GM23338 (cell line): ENCODE results near the gene NRP2. TPM values are rescaled to one million over a fixed set of nuclear protein-coding genes. Genes with fewer than 3 reads are reported as not detected.

Source experiments
- ATAC-seq: fragments of 200-7000 bp; cut with Tn5 transposase; 3 replicates; pipeline ENCODE4 v1.9.1; 2020
- DNase-seq: peaks from one replicate; pipeline ENCODE4 v3.0.0-alpha.2; 2015; ENCODE audit warnings: low spot score
- H2AFZ ChIP-seq: fragments of 200-600 bp; sonication (generic); 2 replicates; pipeline ENCODE4 v1.8.0; 2016; ENCODE audit warnings: antibody characterized with exemption, mild to moderate bottlenecking, moderate library complexity
- H3F3A ChIP-seq: fragments of 200-600 bp; sonication (generic); replicated peaks from 2 replicates; pipeline ENCODE4 v1.8.0; 2017; ENCODE audit warnings: antibody characterized with exemption, mixed run types, low read depth
- H3K27ac ChIP-seq: fragments of 200-600 bp; sonication (generic); 2 replicates; pipeline ENCODE4 v1.6.1; 2016; ENCODE audit warnings: low read depth
- H3K27me3 ChIP-seq: fragments of 200-600 bp; sonication (generic); 2 replicates; pipeline ENCODE4 v1.8.0; 2016; ENCODE audit warnings: mild to moderate bottlenecking, mixed run types, moderate library complexity; ENCODE audit not compliant: insufficient read depth
- H3K36me3 ChIP-seq: fragments of 200-600 bp; sonication (generic); 2 replicates; pipeline ENCODE4 v1.8.0; 2016; ENCODE audit warnings: mild to moderate bottlenecking; ENCODE audit not compliant: insufficient read depth
- H3K4me1 ChIP-seq: fragments of 200-600 bp; sonication (generic); 2 replicates; pipeline ENCODE4 v1.8.0; 2016; ENCODE audit warnings: mild to moderate bottlenecking, moderate library complexity; ENCODE audit not compliant: insufficient read depth
- H3K4me2 ChIP-seq: fragments of 200-600 bp; sonication (generic); 2 replicates; pipeline ENCODE4 v1.7.1; 2017; ENCODE audit warnings: mixed run types
- H3K4me3 ChIP-seq: fragments of 200-600 bp; sonication (generic); 2 replicates; pipeline ENCODE4 v1.6.1; 2016; ENCODE audit warnings: mixed run types
- H3K79me2 ChIP-seq: fragments of 200-600 bp; sonication (generic); replicated peaks from 2 replicates; pipeline ENCODE4 v1.8.0; 2017; ENCODE audit warnings: mild to moderate bottlenecking; ENCODE audit not compliant: insufficient read depth
- H3K9me2 ChIP-seq: fragments of 200-600 bp; sonication (generic); 2 replicates; pipeline ENCODE4 v1.8.0; 2017; ENCODE audit not compliant: insufficient read depth
- H4K20me1 ChIP-seq: fragments of 200-600 bp; sonication (generic); replicated peaks from 2 replicates; pipeline ENCODE4 v1.8.0; 2017; ENCODE audit warnings: mild to moderate bottlenecking; ENCODE audit not compliant: insufficient read depth
- H3K27ac Mint-ChIP-seq: 2 replicates; pipeline ENCODE4 v1.8.0; 2020; ENCODE audit warnings: inconsistent platforms, mild to moderate bottlenecking, moderate library complexity, mixed read lengths
- H3K27me3 Mint-ChIP-seq: 3 replicates; pipeline ENCODE4 v1.8.0; 2022; ENCODE audit warnings: low read depth, mild to moderate bottlenecking, moderate library complexity, mixed read lengths, inconsistent platforms; ENCODE audit not compliant: insufficient read depth, poor library complexity
- H3K36me3 Mint-ChIP-seq: 3 replicates; pipeline ENCODE4 v1.8.0; 2021; ENCODE audit warnings: low read depth, mild to moderate bottlenecking, inconsistent platforms, moderate library complexity, mixed read lengths
- H3K4me1 Mint-ChIP-seq: 3 replicates; pipeline ENCODE4 v1.8.0; 2020; ENCODE audit warnings: mild to moderate bottlenecking, inconsistent platforms, mixed read lengths
- H3K4me3 Mint-ChIP-seq: 3 replicates; pipeline ENCODE4 v1.8.0; 2021; ENCODE audit warnings: moderate library complexity, mild to moderate bottlenecking, inconsistent platforms, mixed read lengths
- H3K9me3 Mint-ChIP-seq: 3 replicates; pipeline ENCODE4 v1.8.0; 2020; ENCODE audit warnings: moderate library complexity, mild to moderate bottlenecking, inconsistent platforms, mixed read lengths
- CREB1 ChIP-seq: fragments of 250-450 bp; sonication (Bioruptor Pico); IDR thresholded peaks from 2 replicates; pipeline ENCODE4 v1.5.0; 2020; ENCODE audit warnings: low read depth, mild to moderate bottlenecking, moderate library complexity
- CTCF ChIP-seq, 2 experiments: fragments of 200-600 bp in 1 of 2; sonication (generic) in 1 of 2; conservative IDR thresholded peaks; 2 replicates each; pipeline versions ENCODE4 v1.5.1 to v1.6.1; 2016 to 2017; ENCODE audit warnings: antibody characterized with exemption in 2 of 2, low read depth in 2 of 2, mild to moderate bottlenecking in 2 of 2, moderate library complexity in 1 of 2
- ETS1 ChIP-seq: IDR thresholded peaks from 2 replicates; pipeline ENCODE4 v1.6.1; 2016; ENCODE audit warnings: antibody characterized with exemption
- EZH2phosphoT487 ChIP-seq: fragments of 200-600 bp; sonication (generic); IDR thresholded peaks from one replicate; pipeline ENCODE4 v1.8.1; 2018; ENCODE audit warnings: antibody characterized with exemption; ENCODE audit not compliant: unreplicated experiment
- NANOG ChIP-seq: IDR thresholded peaks from 2 replicates; pipeline ENCODE4 v1.6.1; 2016; ENCODE audit warnings: antibody characterized with exemption, borderline replicate concordance
- POLR2AphosphoS5 ChIP-seq: IDR thresholded peaks from 2 replicates; pipeline ENCODE4 v1.6.1; 2016; ENCODE audit warnings: antibody characterized with exemption, low read depth
- STAT1 ChIP-seq: IDR thresholded peaks from one replicate; pipeline ENCODE4 v1.6.1; 2016; ENCODE audit warnings: antibody characterized with exemption; ENCODE audit not compliant: unreplicated experiment
- ZNF114 ChIP-seq: fragments of 250-450 bp; sonication (Bioruptor Pico); IDR thresholded peaks from 2 replicates; pipeline ENCODE4 v1.5.0; 2020; ENCODE audit warnings: mild to moderate bottlenecking, moderate library complexity
- ZNF331 ChIP-seq: fragments of 250-450 bp; sonication (Bioruptor Pico); IDR thresholded peaks from 2 replicates; pipeline ENCODE4 v1.5.0; 2020; ENCODE audit warnings: low read depth, mild to moderate bottlenecking, moderate library complexity
- polyA plus RNA-seq: library from polyadenylated mRNA; unstranded; fragments of >200 nt; fragmentation: Nextera tagmentation; extraction: Ambion mirVana; gene quantifications from 2 replicates; pipeline ENCODE4 v1.2.1, GENCODE V29; 2016
- total RNA-seq: library from RNA; depleted of rRNA; stranded (reverse); fragments of >200 nt; shearing (Covaris generic); gene quantifications from 2 replicates; pipeline ENCODE4 v1.2.3, GENCODE V29; 2014
- TF ChIP-seq, protein P1 (sequence below): fragments of 250-450 bp; sonication (Bioruptor Pico); IDR thresholded peaks from 2 replicates; pipeline ENCODE4 v1.5.0; 2020; ENCODE audit warnings: mild to moderate bottlenecking, moderate library complexity

Gene NRP2
- total and polyA plus RNA-seq, 2 experiments from 2014 or later = 18.4 to 22.0 TPM

GRCh38 chr2:205662206-205662965, 19.9 kb upstream of the NRP2 start:
- Mint-ChIP-seq H3K27ac (no peak overlapping the region), H3K4me1 (no peaks in the 10 kb centered on the region), H3K36me3 (no peaks in the 10 kb centered on the region), H3K9me3 (no peaks in the 10 kb centered on the region; the same call in 2 of the 3 replicates), H3K4me3 (no peak overlapping the region), H3K27me3 (no peaks in the 10 kb centered on the region)
- Histone ChIP-seq H3K79me2 (no peaks in the 10 kb centered on the region), H3K4me3 (no peak overlapping the region), H2AFZ (no peak overlapping the region), H3K9me2 (0 out of 2 replicates have a peak, but pooled peaks cover 11% of the 10 kb centered on the region), H3K4me2 (no peak overlapping the region), H3K27ac (no peak overlapping the region), H4K20me1 (no peaks in the 10 kb centered on the region), H3F3A (no peaks in the 10 kb centered on the region), H3K4me1 (no peaks in the 10 kb centered on the region), H3K36me3 (no peaks in the 10 kb centered on the region), H3K27me3 (no peaks in the 10 kb centered on the region)
- DNase-seq (no peak), ATAC-seq (no peak)
- TF ChIP-seq EZH2phosphoT487 (no peak), NANOG (no peak), POLR2AphosphoS5 (no peak), STAT1 (no peak), CREB1 (CRISPR knock-in tag) (no peak), ZNF331 (CRISPR knock-in tag) (no peak), CTCF (conservative IDR thresholded peaks at IDR 0.05; ENCODE audit: low read depth in 2 of 2) (no peak), ETS1 (no peak), ZNF114 (no peak)
- TF ChIP-seq, protein P1, sequence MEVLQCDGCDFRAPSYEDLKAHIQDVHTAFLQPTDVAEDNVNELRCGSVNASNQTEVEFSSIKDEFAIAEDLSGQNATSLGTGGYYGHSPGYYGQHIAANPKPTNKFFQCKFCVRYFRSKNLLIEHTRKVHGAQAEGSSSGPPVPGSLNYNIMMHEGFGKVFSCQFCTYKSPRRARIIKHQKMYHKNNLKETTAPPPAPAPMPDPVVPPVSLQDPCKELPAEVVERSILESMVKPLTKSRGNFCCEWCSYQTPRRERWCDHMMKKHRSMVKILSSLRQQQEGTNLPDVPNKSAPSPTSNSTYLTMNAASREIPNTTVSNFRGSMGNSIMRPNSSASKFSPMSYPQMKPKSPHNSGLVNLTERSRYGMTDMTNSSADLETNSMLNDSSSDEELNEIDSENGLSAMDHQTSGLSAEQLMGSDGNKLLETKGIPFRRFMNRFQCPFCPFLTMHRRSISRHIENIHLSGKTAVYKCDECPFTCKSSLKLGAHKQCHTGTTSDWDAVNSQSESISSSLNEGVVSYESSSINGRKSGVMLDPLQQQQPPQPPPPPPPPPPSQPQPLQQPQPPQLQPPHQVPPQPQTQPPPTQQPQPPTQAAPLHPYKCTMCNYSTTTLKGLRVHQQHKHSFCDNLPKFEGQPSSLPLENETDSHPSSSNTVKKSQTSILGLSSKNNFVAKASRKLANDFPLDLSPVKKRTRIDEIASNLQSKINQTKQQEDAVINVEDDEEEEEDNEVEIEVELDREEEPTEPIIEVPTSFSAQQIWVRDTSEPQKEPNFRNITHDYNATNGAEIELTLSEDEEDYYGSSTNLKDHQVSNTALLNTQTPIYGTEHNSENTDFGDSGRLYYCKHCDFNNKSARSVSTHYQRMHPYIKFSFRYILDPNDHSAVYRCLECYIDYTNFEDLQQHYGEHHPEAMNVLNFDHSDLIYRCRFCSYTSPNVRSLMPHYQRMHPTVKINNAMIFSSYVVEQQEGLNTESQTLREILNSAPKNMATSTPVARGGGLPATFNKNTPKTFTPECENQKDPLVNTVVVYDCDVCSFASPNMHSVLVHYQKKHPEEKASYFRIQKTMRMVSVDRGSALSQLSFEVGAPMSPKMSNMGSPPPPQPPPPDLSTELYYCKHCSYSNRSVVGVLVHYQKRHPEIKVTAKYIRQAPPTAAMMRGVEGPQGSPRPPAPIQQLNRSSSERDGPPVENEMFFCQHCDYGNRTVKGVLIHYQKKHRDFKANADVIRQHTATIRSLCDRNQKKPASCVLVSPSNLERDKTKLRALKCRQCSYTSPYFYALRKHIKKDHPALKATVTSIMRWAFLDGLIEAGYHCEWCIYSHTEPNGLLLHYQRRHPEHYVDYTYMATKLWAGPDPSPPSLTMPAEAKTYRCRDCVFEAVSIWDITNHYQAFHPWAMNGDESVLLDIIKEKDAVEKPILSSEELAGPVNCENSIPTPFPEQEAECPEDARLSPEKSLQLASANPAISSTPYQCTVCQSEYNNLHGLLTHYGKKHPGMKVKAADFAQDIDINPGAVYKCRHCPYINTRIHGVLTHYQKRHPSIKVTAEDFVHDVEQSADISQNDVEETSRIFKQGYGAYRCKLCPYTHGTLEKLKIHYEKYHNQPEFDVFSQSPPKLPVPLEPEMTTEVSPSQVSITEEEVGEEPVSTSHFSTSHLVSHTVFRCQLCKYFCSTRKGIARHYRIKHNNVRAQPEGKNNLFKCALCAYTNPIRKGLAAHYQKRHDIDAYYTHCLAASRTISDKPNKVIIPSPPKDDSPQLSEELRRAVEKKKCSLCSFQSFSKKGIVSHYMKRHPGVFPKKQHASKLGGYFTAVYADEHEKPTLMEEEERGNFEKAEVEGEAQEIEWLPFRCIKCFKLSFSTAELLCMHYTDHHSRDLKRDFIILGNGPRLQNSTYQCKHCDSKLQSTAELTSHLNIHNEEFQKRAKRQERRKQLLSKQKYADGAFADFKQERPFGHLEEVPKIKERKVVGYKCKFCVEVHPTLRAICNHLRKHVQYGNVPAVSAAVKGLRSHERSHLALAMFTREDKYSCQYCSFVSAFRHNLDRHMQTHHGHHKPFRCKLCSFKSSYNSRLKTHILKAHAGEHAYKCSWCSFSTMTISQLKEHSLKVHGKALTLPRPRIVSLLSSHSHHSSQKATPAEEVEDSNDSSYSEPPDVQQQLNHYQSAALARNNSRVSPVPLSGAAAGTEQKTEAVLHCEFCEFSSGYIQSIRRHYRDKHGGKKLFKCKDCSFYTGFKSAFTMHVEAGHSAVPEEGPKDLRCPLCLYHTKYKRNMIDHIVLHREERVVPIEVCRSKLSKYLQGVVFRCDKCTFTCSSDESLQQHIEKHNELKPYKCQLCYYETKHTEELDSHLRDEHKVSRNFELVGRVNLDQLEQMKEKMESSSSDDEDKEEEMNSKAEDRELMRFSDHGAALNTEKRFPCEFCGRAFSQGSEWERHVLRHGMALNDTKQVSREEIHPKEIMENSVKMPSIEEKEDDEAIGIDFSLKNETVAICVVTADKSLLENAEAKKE (CRISPR knock-in tag) = no peak
